A549 (cell line): ENCODE results near the gene GDA.

ENCODE experiments used
- BHLHE40 ChIP-seq: IDR thresholded peaks from 2 replicates; pipeline ENCODE4 v1.6.1; 2012; ENCODE audit warnings: low read depth, low read length, inconsistent platforms
- CBX2 ChIP-seq: fragments of 200-600 bp; sonication (generic); IDR thresholded peaks from 2 replicates; pipeline ENCODE4 v1.6.1; 2016; ENCODE audit warnings: low read depth, mild to moderate bottlenecking, borderline replicate concordance
- CEBPB ChIP-seq, 2 experiments: fragments of >200 bp in 1 of 2; sonication (Bioruptor Twin) in 1 of 2; formaldehyde crosslinking in 1 of 2; IDR thresholded peaks; 2 replicates each; pipeline ENCODE4 v1.6.1; 2012 to 2016
- CTCF ChIP-seq: fragments of >200 bp; sonication (Bioruptor Twin); formaldehyde crosslinking; IDR thresholded peaks from 3 replicates; pipeline ENCODE4 v1.5.1; 2016
- EHMT2 ChIP-seq: fragments of 200-600 bp; sonication (generic); IDR thresholded peaks from 2 replicates; pipeline ENCODE4 v1.6.1; 2016; ENCODE audit warnings: antibody characterized with exemption, low read depth, mild to moderate bottlenecking, moderate library complexity
- ELK1 ChIP-seq: fragments of 150-350 bp; IDR thresholded peaks from 2 replicates; pipeline ENCODE4 v1.6.1; 2014; ENCODE audit warnings: low read depth, mild to moderate bottlenecking, low read length
- EP300 ChIP-seq, 2 experiments: fragments of >200 bp; sonication (Bioruptor Twin); formaldehyde crosslinking; IDR thresholded peaks; 2 replicates in 1 of 2; 3 replicates in 1 of 2; pipeline ENCODE4 v1.6.1; 2016 to 2017
- HOXB5 ChIP-seq: fragments of 250-450 bp; sonication (Bioruptor Pico); IDR thresholded peaks from 2 replicates; pipeline ENCODE4 v1.5.0; 2020; ENCODE audit warnings: mild to moderate bottlenecking, moderate library complexity
- POLR2A ChIP-seq: IDR thresholded peaks from 2 replicates; pipeline ENCODE4 v1.6.1; 2012; ENCODE audit warnings: mild to moderate bottlenecking, low read length
- RAD21 ChIP-seq, 2 experiments: fragments of >200 bp in 1 of 2; sonication (Bioruptor Twin) in 1 of 2; formaldehyde crosslinking in 1 of 2; IDR thresholded peaks in 1 of 2; conservative IDR thresholded peaks in 1 of 2; 2 replicates in 1 of 2; 3 replicates in 1 of 2; pipeline ENCODE4 v1.6.1; 2012 to 2018; ENCODE audit warnings: inconsistent platforms in 1 of 2
- RCOR1 ChIP-seq: fragments of 150-350 bp; IDR thresholded peaks from 2 replicates; pipeline ENCODE4 v1.6.1; 2014; ENCODE audit warnings: antibody characterized with exemption, low read length, low read depth
- RFX5 ChIP-seq: fragments of 450-650 bp; IDR thresholded peaks from 2 replicates; pipeline ENCODE4 v1.7.1; 2014; ENCODE audit warnings: antibody characterized with exemption, mild to moderate bottlenecking, moderate library complexity
- TF ChIP-seq, protein P1 (sequence below): fragments of 450-650 bp; IDR thresholded peaks from 2 replicates; pipeline ENCODE4 v1.6.1; 2014; ENCODE audit warnings: antibody characterized with exemption

DNA sequence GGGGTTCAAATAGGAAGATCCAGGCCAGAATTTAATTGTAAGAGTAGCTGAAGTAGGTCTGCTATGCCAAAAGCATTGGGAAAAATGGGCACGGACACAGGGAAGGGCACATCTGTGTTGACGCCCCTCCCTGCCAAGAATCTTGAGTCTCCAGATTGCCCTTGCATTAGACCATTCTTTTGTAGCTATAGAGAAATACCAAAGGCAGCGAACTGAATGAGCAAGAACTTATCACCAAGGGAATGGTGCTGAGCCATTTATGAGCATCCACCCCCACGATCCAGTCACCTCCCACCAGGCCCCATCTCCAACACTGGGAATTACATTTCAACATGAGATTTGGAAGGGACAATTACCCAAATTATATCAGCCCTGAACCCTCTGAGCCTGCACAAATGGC, 18.0 kb upstream of the GDA start:
- TF ChIP-seq CTCF = no peak
- TF ChIP-seq HOXB5 = no peak
- no peak for TF ChIP-seq RFX5
- TF ChIP-seq, protein P1, sequence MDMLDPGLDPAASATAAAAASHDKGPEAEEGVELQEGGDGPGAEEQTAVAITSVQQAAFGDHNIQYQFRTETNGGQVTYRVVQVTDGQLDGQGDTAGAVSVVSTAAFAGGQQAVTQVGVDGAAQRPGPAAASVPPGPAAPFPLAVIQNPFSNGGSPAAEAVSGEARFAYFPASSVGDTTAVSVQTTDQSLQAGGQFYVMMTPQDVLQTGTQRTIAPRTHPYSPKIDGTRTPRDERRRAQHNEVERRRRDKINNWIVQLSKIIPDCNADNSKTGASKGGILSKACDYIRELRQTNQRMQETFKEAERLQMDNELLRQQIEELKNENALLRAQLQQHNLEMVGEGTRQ = no peak
- TF ChIP-seq RCOR1 = no peak
- TF ChIP-seq RAD21 (conservative IDR thresholded peaks at IDR 0.05 in 1 of 2, IDR thresholded peaks at IDR 0.05 in 1 of 2) = no peak
- no peak for TF ChIP-seq CBX2
- no peak for TF ChIP-seq POLR2A
- no peak for TF ChIP-seq EP300 (IDR thresholded peaks at IDR 0.05)
- TF ChIP-seq ELK1 = no peak
- no peak for TF ChIP-seq CEBPB (IDR thresholded peaks at IDR 0.05)
- no peak for TF ChIP-seq BHLHE40
- TF ChIP-seq EHMT2 = no peak
